Ovary (tissue), 9 donors: Measurements from ENCODE around the gene CD247. TPM values are rescaled to one million over a fixed set of nuclear protein-coding genes. Genes with fewer than 3 reads are reported as not detected.

Source experiments
- DNase-seq, 5 donors: peaks; one replicate each; pipeline ENCODE4 v3.0.0-alpha.2; 2019 to 2020
- H3K27ac ChIP-seq, 2 donors: fragments of 200-600 bp; one replicate each; pipeline versions ENCODE4 v1.5.1 to v1.8.0; 2019 to 2022
- H3K27me3 ChIP-seq: fragments of 200-600 bp; one replicate; pipeline ENCODE4 v1.8.0; 2022
- H3K36me3 ChIP-seq: fragments of 200-600 bp; sonication (generic); one replicate; pipeline ENCODE4 v1.5.1; 2019
- H3K4me1 ChIP-seq: one replicate; pipeline ENCODE4 v1.8.1; 2013; ENCODE audit warnings: mild to moderate bottlenecking, moderate library complexity; ENCODE audit not compliant: insufficient read depth
- H3K4me3 ChIP-seq: fragments of 200-600 bp; sonication (generic); one replicate; pipeline ENCODE4 v1.5.1; 2017
- H3K9me3 ChIP-seq, 2 donors: fragments of 200-600 bp in 1 of 2; sonication (generic) in 1 of 2; one replicate each; pipeline versions ENCODE4 v1.5.1 to v1.8.1; 2013 to 2019; ENCODE audit warnings: mild to moderate bottlenecking in 1 of 2, moderate library complexity in 1 of 2
- EP300 ChIP-seq: sonication (generic); formaldehyde crosslinking; IDR thresholded peaks from one replicate; pipeline ENCODE4 v1.6.1; 2017; ENCODE audit warnings: antibody characterized with exemption
- POLR2A ChIP-seq: fragments of 450-650 bp; IDR thresholded peaks from one replicate; pipeline ENCODE4 v1.6.1; 2017; ENCODE audit warnings: antibody characterized with exemption, mild to moderate bottlenecking, moderate library complexity
- WGBS, 3 donors: extraction: QIAGEN DNeasy Blood & Tissue Kit in 1 of 3; methylation state at CpG; one replicate each; pipeline versions ENCODE4 v1.1.5 to v1.1.7; 2013 to 2017; 5-methylcytosine and 5-hydroxymethylcytosine counted together
- intact Hi-C, 4 donors: fragments of 100-400 bp; cut with DNase I; formaldehyde crosslinking; loops; one replicate each; pipeline versions ENCODE4 v1.11.0 to v1.15.1; 2022 to 2023
- polyA plus RNA-seq, 2 donors: library from polyadenylated mRNA; stranded (reverse); fragments of 200-250 nt in 1 of 2; fragments of 350-450 nt in 1 of 2; fragmentation: Illumina TruSeq in 1 of 2; extraction: RNeasy Lipid Tissue Mini Kit (QIAGEN cat#74804) in 1 of 2; gene quantifications; one replicate each; pipeline ENCODE4 v1.2.3, GENCODE V29; 2013 to 2014
- total RNA-seq, 7 donors: library from RNA; depleted of rRNA in 2 of 7; stranded (reverse); fragments of >200 nt in 2 of 7; fragmentation: NEBNext Ultra II Directional in 3 of 7; extraction: Animal tissue kit (Norgen Biotek cat#: 25700) in 3 of 7; gene quantifications; one replicate each; pipeline versions ENCODE4 v1.1.0 to v1.2.4, GENCODE V29; 2016 to 2023
- TF ChIP-seq, protein P1 (sequence below), 3 donors: fragments of 450-650 bp in 2 of 3; fragments of 200-600 bp in 1 of 3; IDR thresholded peaks; one replicate each; pipeline versions ENCODE4 v1.5.1 to v1.8.0; 2016 to 2022; ENCODE audit warnings: antibody characterized with exemption in 3 of 3, mild to moderate bottlenecking in 1 of 3
- donor health status: DM: no; HTN: no; CAD: no; lungs with moderate emphysema.
- donor health status: DM: no; HTN: no; CAD: no.
- donor health status: Bipolar disorder and iron deficiency.
- donor health status: DM: yes; HTN: yes; CAD: no.
- donor health status: DM: no; HTN: no; CAD: no.
- donor health status: DM: yes; HTN: yes; CAD: no.

Gene CD247
- total and polyA plus RNA-seq, 9 donors = 0.32 to 3.3 (median 0.47) TPM

DNA sequence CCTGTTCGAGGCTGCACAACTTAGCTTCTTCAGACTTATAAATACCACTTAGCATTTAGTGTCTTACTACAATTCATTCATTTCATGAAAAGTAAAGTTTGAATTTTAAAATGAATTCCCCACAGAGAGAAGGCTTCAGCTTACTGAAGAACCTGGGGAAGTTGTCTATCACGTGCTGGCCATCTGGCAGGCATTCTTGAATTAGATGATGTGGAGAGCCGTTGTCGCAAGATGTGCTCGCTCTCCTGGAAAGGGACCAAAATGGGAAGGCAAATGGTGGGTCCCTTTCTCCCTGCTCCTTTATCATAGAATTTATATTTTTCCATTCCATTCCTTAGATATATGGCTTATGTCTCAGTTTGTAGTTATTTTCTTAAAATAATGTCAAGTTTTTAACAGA lies 90.5 kb downstream of the CD247 start:
- no peaks in the 10 kb centered on the region for H3K27me3 ChIP-seq
- H3K9me3 ChIP-seq = no peaks in the 10 kb centered on the region
- intact Hi-C loops = no loop called here
- H3K36me3 ChIP-seq = no peaks in the 10 kb centered on the region
- WGBS, 3 donors = 45 to 65% (median 48%) methylated on average over 5 of the region's 5 CpGs
- DNase-seq = no peak
- no peak overlapping the region for H3K27ac ChIP-seq
- H3K4me1 ChIP-seq = no peaks in the 10 kb centered on the region
- TF ChIP-seq, protein P1, sequence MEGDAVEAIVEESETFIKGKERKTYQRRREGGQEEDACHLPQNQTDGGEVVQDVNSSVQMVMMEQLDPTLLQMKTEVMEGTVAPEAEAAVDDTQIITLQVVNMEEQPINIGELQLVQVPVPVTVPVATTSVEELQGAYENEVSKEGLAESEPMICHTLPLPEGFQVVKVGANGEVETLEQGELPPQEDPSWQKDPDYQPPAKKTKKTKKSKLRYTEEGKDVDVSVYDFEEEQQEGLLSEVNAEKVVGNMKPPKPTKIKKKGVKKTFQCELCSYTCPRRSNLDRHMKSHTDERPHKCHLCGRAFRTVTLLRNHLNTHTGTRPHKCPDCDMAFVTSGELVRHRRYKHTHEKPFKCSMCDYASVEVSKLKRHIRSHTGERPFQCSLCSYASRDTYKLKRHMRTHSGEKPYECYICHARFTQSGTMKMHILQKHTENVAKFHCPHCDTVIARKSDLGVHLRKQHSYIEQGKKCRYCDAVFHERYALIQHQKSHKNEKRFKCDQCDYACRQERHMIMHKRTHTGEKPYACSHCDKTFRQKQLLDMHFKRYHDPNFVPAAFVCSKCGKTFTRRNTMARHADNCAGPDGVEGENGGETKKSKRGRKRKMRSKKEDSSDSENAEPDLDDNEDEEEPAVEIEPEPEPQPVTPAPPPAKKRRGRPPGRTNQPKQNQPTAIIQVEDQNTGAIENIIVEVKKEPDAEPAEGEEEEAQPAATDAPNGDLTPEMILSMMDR (IDR thresholded peaks at IDR 0.05) = no peak
- TF ChIP-seq EP300 (no peak), POLR2A (no peak)
- no peak overlapping the region for H3K4me3 ChIP-seq

DNA sequence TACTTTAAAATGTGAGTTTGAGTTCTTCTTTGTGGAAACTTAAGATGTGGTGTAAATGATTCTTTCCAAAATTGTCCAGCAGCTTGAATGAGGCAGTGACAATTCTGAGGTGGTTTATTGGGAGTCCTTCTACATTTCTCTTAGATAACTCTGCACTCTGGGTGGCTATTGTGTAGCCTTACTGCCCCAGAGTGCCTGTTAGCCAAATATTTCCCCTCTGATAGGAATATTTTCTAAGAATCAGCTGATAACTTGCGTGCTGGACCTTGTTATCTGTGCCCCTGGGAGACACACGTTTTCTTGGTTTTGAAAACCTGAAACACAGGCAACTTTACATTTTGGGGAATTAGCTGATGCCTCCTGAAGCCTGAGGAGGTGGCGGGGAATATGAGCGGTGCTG lies 91.6 kb downstream of the CD247 start:
- no peak for DNase-seq
- 70 to 82% (median 81%) methylated on average over 4 of the region's 4 CpGs for WGBS, 3 donors

DNA sequence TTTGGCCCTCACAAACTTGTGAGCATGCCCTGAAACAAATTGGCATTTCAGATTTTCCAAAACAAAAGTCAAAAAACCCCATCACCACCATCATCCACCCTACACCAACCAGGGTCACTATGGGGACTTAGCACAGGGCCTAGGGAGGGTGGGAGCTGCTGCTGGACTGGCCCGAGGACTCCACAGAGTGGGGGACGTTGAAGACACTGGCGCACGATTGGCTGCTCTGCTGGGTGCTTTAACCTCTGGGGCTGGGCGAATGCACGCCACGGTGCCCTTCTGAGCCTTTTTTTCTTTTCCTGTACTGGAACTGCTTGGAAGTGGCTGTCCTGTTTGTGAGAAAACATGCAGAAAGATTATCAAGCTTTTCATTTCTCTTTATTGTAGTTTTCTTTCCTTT lies 92.8 kb downstream of the CD247 start:
- Histone ChIP-seq H3K36me3 (no peaks in the 10 kb centered on the region), H3K27me3 (no peaks in the 10 kb centered on the region), H3K9me3 (no peaks in the 10 kb centered on the region), H3K4me3 (no peak overlapping the region), H3K27ac (no peak overlapping the region), H3K4me1 (no peaks in the 10 kb centered on the region)
- no peak for TF ChIP-seq EP300
- TF ChIP-seq, protein P1 (IDR thresholded peaks at IDR 0.05) = no peak
- TF ChIP-seq POLR2A = no peak
- WGBS, 3 donors = 86 to 89% (median 87%) methylated on average over 7 of the region's 7 CpGs
- intact Hi-C loops = no loop called here
- no peak for DNase-seq

More for the DNA sequence above, 91.6 kb downstream of the CD247 start:
- Histone ChIP-seq H3K36me3 (no peaks in the 10 kb centered on the region), H3K27ac (no peak overlapping the region), H3K4me3 (no peak overlapping the region), H3K27me3 (no peaks in the 10 kb centered on the region), H3K4me1 (no peaks in the 10 kb centered on the region), H3K9me3 (no peaks in the 10 kb centered on the region)
- TF ChIP-seq, protein P1 (IDR thresholded peaks at IDR 0.05) = no peak
- TF ChIP-seq EP300 (no peak), POLR2A (no peak)
- intact Hi-C loops = no loop called here

DNA sequence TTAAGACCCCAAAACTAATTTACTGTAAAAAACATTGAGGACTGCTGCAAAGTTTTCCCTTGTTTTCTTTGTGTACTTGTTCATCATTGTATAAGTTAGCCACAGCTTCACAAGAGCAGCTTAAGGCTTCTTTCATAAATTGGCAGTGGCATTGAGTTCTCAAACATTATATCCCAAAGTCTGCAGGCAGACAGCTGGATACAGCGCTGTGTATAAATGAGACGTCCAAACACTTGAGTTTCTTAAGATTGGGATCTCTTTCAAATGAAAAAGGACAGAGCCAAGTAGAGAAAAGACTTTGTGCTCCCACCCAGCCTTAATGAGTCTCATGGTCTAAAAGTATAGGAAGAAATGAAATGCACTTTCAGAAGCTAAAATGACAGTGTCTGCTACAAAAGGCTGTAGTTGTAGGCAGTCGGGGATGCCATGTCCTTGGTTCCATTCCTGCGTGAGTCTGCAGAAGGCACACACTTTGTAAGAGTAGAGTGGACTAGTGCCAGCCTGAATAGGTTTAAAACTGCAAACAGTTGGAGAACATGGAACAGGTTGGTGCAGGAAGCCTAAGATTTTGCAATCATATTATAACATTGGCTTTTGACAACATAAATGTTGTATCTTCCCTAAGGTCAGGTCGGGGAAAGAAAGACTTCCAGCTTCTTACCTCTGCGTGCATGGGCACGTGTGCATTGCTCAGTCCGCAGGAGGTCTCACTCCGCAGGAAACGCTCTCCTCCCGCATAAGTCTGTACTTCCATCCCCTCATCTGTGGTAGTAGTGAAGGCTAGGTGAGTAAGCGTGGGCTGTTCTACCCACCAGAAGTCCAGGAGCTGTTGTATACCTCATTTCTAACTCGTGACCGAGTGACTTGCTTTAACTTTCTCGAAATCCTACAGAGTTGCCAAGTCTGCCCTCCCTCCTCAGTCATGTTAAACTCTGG lies 94.4 kb downstream of the CD247 start:
- TF ChIP-seq EP300 (no peak), POLR2A (no peak)
- TF ChIP-seq, protein P1 (IDR thresholded peaks at IDR 0.05) = no peak
- intact Hi-C loops = no loop called here
- WGBS, 3 donors = 88 to 92% (median 90%) methylated on average over 15 of the region's 15 CpGs
- Histone ChIP-seq H3K27ac (no peak overlapping the region), H3K4me3 (no peak overlapping the region), H3K36me3 (no peaks in the 10 kb centered on the region), H3K9me3 (no peaks in the 10 kb centered on the region), H3K4me1 (no peaks in the 10 kb centered on the region), H3K27me3 (no peaks in the 10 kb centered on the region)
- DNase-seq = no peak
